ENCODE results near the gene TRA2A.
A peak's percentile ranks its signal among the peaks of the same experiment; 100 is the strongest.
"Not testable (repeated sequence)": the region's sequence is repeated elsewhere in the genome, so short reads cannot be mapped to it uniquely, and the experiment has no call there.

TRA2A gene

GRCh38 chr7:23491502-23491901 lies 40.3 kb downstream of the TRA2A start:
- no peak for DNase-seq

DNA sequence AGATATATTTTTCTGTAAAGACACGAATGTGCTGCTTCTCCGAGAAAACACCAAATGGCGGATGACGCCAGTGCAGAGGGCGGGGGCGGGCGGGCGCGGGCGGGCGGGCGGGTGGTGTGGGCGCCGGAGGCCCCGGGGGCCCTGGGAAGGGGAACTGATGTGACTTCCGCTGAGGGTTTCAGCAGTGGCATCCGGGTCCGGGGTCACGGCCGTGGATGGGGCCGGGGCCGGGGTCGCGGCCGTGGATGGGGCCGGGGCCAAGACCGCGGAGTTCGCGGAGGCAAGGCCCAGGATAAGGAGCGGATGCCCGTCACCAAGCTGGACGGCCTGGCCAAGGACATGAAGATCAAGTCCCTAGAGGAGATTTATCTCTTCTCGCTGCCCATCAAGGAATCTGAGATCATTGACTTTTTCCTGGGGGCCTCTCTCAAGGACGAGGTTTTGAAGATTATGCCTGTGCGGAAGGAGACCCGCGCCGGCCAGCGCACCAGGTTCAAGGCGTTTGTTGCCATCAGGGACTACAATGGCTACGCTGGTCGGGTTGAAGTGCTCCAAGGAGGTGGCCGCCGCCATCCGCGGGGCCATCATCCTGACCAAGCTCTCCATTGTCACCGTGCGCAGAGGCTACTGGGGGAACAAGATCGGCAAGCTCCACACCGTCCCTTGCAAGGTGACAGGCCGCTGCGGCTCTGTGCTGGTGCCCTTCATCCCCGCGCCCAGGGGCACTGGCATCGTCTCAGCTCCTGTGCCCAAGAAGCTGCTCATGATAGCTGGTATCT lies 41.2 kb downstream of the TRA2A start:
- DNase-seq = no peak

DNA sequence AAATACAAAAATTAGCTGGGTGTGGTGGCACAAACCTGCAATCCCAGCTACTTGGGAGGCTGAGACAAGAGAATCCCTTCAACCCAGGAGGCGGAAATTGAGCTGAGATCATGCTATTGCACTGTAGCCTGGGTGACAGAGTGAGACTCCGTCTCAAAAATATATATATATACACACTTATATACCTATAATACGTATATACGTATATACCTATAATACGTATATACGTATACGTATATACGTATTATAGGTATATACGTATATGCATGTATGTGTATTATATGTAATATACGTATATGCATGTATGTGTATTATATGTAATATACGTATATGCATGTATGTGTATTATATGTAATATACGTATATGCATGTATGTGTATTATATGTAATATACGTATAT lies 43.1 kb downstream of the TRA2A start:
- DNase-seq = not testable (repeated sequence)

DNA sequence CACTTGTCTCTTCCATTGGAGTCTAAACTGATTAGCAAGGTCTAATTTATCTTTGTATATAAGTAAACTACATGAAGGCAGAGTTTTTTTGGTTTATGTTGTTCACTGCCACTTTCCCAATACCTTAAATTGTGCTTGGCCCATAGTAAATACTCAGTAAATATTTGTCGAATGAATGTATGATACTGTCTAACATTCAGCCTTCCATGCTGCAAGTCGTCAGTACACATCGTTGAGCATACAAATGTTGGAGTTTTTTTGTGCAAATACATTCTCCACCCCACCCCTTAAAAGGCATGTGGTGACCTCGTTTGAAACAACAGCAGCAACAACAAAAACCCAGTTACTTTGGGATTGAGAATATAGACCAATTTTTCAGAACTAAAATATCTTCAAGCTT lies 44.1 kb downstream of the TRA2A start:
- no peak for DNase-seq

- DNase-seq = no peak
These were observed 45.6 kb downstream of the TRA2A start for GRCh38 chr7:23486002-23486773.

DNA sequence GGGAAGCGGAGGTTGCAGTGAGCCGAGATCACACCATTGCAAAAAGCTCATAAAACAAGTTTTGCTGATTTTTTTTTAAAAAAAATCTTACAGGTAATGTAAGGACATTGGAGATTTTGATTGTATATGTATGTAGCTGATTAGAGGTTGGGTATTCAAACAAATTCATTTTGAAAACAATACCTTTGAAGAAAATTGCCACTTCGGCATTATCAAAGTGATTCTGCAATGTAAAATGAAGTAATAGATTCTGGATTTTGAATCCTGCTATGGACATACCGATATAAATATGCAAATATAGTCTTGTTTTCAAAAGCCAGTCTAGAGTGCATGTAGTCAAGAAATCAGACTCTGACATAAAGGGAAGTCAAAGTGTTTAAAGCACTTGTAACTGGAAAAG lies 49.1 kb downstream of the TRA2A start:
- DNase-seq = no peak

GRCh38 chr7:23477962-23478866 lies 53.6 kb downstream of the TRA2A start:
- no peak for DNase-seq

GRCh38 chr7:23477157-23477499 lies 54.7 kb downstream of the TRA2A start:
- no peak for DNase-seq

- no peak for DNase-seq
These were observed 55.3 kb downstream of the TRA2A start for GRCh38 chr7:23476286-23477156.

- DNase-seq = no peak
These were observed 56.3 kb downstream of the TRA2A start for GRCh38 chr7:23475576-23475839.

- no peak for DNase-seq
These were observed 56.8 kb downstream of the TRA2A start for GRCh38 chr7:23474829-23475575.

DNA sequence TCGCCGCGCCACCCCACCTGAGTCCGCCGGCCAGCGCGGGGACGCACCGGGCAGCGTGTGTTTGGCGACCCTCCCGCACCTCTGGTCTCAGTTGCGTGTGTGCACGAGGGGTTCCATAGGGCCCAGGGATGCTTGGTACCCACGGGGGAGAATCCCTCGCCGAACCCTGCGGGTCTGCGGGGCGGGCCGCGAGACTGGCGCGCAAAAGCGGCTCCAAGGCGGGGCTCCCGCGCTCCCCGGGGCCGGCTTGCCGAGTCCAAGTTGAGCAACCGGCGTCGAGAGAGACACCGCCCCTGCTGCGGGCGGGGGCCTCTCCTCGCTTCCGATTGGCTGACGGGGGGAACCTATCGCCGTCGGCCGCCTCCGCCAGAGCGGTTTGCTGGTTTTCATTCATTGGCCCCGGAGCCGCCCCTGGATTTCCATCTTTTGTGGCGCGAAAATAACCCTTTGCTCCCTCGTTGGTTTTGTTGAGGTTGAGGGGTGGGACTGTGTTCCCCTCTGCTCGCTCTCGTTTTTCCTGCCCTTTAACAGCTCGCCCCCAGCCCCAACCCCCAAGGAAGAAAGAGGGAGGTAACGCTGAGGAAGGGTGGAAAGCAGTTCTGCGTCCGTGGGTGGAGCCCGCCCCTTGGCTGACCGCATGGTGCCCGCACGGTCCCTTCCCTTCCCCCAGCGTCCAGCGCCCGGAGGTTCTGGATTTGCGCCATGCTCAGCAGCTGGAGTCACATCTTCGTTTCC lies 57.5 kb downstream of the TRA2A start:
- peak; percentile 32 for DNase-seq

DNA sequence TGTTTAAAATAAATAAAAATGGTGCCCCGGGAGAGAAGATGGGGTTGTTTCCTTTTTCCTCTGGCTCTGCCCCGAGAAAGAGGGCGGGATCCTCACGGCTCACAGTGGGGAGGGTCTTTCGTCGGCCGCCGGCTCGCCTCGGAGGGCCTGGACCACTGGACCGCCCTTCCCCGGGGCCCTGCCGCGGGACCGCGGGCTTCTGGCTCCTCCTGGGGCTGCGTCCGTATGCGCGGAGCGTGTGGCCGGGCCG lies 58.0 kb downstream of the TRA2A start:
- DNase-seq = no peak

GRCh38 chr7:23472956-23473843 lies 58.6 kb downstream of the TRA2A start:
- DNase-seq = no peak

DNA sequence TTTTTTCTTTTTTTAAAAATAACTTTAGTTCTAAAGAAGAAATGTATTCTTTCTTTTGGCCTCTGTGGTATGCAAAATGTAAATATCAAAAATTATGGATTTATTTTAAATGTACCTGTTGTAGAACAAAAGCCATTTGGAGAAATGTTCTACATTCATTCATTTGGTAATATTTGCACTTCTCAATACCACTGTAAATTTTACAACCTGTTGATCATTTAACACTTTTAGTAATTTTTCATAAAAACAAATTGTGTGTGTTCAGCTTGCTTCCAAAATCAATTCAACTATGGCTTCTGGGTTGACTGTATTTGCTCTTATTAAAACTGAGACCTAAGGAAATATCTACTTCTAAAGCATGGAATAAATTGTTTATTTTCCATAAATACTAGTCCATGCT lies 59.2 kb downstream of the TRA2A start:
- DNase-seq = no peak

DNA sequence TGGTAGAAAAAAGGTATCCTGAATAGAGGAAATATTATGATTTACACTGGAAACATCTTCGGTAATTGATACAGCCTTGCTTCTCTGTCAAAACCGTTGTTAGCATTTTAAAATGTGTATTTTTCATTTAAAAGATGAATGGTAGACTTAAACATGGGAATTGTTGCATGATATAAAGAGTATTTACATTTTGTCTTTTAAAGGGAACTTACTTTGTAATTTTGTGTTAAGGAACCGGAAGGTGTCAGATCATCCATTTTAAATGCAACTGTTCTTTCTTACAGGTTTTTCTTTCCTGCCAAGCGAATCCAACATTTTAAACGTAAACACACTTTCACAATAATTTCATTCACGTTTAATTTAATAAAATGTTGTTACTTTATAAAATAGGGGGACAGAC lies 59.7 kb downstream of the TRA2A start:
- no peak for DNase-seq

DNA sequence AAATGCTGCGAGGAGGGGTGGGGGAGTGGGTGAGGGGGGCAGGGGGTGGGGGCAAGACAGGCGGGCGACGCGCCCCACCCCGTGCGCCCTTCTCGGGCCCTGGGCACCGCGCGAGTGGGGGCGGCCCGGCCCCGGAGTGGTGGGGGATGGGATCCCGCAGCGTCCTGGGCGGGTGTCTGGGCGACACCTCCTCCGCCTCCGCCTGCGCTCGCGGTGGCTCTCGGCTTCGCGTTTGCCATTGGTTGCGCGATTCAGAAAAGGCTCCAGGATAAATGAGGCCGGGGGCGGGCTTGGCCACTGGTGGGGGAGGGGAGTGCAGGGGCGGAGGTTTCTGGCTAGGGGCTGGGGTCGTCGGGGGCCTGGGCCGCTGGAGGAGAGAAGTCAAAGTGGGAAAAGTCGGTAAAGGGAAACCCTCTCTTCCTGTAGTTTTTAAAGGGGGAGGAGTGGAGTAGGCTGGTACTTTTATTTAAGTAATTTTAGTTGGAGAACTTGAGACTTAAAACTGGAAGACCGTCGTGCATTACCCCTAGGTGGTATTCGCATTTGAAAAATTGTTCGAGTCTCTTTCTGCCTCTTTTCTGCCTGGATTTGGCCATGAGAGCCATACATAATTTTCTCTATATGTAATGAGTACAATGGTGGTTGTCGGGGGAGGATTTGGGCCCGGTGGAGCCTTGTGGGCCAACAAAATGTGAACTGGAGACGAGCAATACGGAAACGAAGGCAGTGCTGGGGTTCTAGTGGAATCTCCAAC lies 60.5 kb downstream of the TRA2A start:
- no peak for DNase-seq

GRCh38 chr7:23470330-23471105 lies 61.3 kb downstream of the TRA2A start, which contains the start of gene IGF2BP3:
Gene IGF2BP3, minus strand, starts transcription at chr7:23470491. Its CDS starts 381 bp downstream, at chr7:23470110.
- DNase-seq = no peak

GRCh38 chr7:23469961-23470250 lies 61.9 kb downstream of the TRA2A start:
- DNase-seq = no peak

Measured in kidney glomerular epithelial cell (primary cell).